Muscle layer of duodenum (tissue), 2 donors: Measurements from ENCODE around the gene GPC1.

Source experiments
- H3K27ac ChIP-seq: one replicate; pipeline ENCODE4 v1.7.0; 2013; ENCODE audit warnings: mild to moderate bottlenecking, low read length
- H3K27me3 ChIP-seq: one replicate; pipeline ENCODE4 v1.7.0; 2013; ENCODE audit warnings: low read depth, mild to moderate bottlenecking, control low read depth, low read length
- H3K36me3 ChIP-seq, 2 donors: one replicate each; pipeline ENCODE4 v1.7.0; 2013; ENCODE audit warnings: low read length in 2 of 2, control low read depth in 1 of 2, mild to moderate bottlenecking in 1 of 2; ENCODE audit not compliant: insufficient read depth in 2 of 2, control insufficient read depth in 1 of 2
- H3K4me1 ChIP-seq, 2 donors: one replicate each; pipeline ENCODE4 v1.7.0; 2013; ENCODE audit warnings: low read length in 2 of 2, mild to moderate bottlenecking in 2 of 2, control low read depth in 1 of 2, moderate library complexity in 1 of 2; ENCODE audit not compliant: insufficient read depth in 2 of 2, control insufficient read depth in 1 of 2
- H3K4me3 ChIP-seq, 2 donors: one replicate each; pipeline ENCODE4 v1.7.0; 2013; ENCODE audit warnings: low read length in 2 of 2, low read depth in 1 of 2, mild to moderate bottlenecking in 1 of 2
- H3K9me3 ChIP-seq, 2 donors: one replicate each; pipeline ENCODE4 v1.7.0; 2013; ENCODE audit warnings: low read length in 2 of 2, control low read depth in 1 of 2, mild to moderate bottlenecking in 1 of 2; ENCODE audit not compliant: control insufficient read depth in 1 of 2
- donor health status: healthy.

GPC1 gene

GRCh38 chr2:240463274-240463865 lies 27.9 kb downstream of the GPC1 start:
- no peaks in the 10 kb centered on the region for H3K4me1 ChIP-seq
- no peaks in the 10 kb centered on the region for H3K9me3 ChIP-seq
- H3K27ac ChIP-seq, result no peak overlapping the region
- peaks cover 7 to 25% of the 10 kb centered on the region in 2 donors for H3K36me3 ChIP-seq
- no peak overlapping the region for H3K4me3 ChIP-seq
- no peaks in the 10 kb centered on the region for H3K27me3 ChIP-seq

- H3K27ac ChIP-seq, result no peak overlapping the region
- H3K36me3 ChIP-seq, result peaks cover 7 to 25% of the 10 kb centered on the region in 2 donors
- no peak overlapping the region for H3K4me3 ChIP-seq
- no peaks in the 10 kb centered on the region for H3K4me1 ChIP-seq
- no peaks in the 10 kb centered on the region for H3K27me3 ChIP-seq
- H3K9me3 ChIP-seq, result no peaks in the 10 kb centered on the region
Measured at GRCh38 chr2:240463866-240464481, 28.5 kb downstream of the GPC1 start.

DNA sequence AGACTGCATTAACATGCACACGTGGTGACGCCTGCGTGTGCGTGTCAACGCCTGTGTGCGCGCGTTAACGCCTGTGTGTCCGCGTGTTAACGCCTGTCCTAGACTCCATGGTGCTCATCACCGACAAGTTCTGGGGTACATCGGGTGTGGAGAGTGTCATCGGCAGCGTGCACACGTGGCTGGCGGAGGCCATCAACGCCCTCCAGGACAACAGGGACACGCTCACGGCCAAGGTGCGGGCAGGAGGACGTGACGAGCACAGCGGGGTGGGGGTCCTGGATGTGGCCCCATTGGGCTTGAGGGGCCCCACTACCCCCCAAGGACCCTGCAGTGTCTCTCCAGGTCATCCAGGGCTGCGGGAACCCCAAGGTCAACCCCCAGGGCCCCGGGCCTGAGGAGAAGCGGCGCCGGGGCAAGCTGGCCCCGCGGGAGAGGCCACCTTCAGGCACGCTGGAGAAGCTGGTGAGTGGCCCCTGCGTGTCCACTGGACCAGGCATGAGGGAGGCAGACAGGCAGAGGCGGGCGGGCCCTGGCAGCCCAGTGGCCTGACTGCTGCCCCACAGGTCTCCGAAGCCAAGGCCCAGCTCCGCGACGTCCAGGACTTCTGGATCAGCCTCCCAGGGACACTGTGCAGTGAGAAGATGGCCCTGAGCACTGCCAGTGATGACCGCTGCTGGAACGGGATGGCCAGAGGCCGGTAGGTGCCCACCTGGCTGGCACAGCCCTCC lies 29.2 kb downstream of the GPC1 start:
- Histone ChIP-seq H3K4me3 (no peak overlapping the region), H3K27ac (no peak overlapping the region), H3K36me3 (peaks cover 7 to 25% of the 10 kb centered on the region in 2 donors), H3K27me3 (no peaks in the 10 kb centered on the region), H3K4me1 (no peaks in the 10 kb centered on the region), H3K9me3 (no peaks in the 10 kb centered on the region)

DNA sequence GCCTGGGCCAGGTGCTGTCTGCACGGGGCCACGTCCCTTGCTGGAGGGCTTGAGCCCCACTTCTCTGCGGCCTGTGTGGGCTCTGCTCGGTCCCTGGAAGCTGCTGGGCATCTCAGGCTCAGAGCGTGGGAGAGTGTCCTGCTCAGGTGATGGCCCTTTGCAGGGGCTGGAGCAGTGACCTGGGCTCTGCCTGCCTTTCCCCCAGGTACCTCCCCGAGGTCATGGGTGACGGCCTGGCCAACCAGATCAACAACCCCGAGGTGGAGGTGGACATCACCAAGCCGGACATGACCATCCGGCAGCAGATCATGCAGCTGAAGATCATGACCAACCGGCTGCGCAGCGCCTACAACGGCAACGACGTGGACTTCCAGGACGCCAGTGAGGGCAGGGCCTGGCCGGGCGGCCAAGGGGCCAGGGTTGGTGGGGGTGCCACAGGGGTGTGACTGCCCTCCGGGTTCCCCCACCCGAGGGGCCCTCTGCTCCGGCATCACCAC lies 29.9 kb downstream of the GPC1 start:
- Histone ChIP-seq H3K4me1 (no peaks in the 10 kb centered on the region), H3K9me3 (no peaks in the 10 kb centered on the region), H3K36me3 (peaks cover 7 to 25% of the 10 kb centered on the region in 2 donors), H3K4me3 (no peak overlapping the region), H3K27me3 (no peaks in the 10 kb centered on the region), H3K27ac (no peak overlapping the region)

DNA sequence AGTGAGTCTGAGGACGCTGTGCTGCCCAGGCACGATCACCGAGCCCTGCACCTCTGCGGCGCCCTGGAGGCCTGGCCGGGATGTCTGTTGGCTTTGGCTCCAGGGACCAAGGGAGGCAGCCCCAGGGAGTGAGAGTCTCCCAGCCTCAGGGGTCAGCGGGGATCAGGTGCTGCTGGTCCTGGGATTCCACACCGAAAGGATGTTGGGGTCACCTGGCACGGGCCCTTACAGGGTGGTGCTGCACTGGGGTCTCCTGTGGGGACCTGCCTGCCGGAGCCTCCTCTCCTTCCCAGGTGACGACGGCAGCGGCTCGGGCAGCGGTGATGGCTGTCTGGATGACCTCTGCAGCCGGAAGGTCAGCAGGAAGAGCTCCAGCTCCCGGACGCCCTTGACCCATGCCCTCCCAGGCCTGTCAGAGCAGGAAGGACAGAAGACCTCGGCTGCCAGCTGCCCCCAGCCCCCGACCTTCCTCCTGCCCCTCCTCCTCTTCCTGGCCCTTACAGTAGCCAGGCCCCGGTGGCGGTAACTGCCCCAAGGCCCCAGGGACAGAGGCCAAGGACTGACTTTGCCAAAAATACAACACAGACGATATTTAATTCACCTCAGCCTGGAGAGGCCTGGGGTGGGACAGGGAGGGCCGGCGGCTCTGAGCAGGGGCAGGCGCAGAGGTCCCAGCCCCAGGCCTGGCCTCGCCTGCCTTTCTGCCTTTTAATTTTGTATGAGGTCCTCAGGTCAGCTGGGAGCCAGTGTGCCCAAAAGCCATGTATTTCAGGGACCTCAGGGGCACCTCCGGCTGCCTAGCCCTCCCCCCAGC lies 30.5 kb downstream of the GPC1 start:
- H3K27me3 ChIP-seq, result no peaks in the 10 kb centered on the region
- H3K36me3 ChIP-seq, result peaks cover 7 to 25% of the 10 kb centered on the region in 2 donors
- H3K4me3 ChIP-seq, result no peak overlapping the region
- no peak overlapping the region for H3K27ac ChIP-seq
- H3K4me1 ChIP-seq, result no peaks in the 10 kb centered on the region
- H3K9me3 ChIP-seq, result no peaks in the 10 kb centered on the region

DNA sequence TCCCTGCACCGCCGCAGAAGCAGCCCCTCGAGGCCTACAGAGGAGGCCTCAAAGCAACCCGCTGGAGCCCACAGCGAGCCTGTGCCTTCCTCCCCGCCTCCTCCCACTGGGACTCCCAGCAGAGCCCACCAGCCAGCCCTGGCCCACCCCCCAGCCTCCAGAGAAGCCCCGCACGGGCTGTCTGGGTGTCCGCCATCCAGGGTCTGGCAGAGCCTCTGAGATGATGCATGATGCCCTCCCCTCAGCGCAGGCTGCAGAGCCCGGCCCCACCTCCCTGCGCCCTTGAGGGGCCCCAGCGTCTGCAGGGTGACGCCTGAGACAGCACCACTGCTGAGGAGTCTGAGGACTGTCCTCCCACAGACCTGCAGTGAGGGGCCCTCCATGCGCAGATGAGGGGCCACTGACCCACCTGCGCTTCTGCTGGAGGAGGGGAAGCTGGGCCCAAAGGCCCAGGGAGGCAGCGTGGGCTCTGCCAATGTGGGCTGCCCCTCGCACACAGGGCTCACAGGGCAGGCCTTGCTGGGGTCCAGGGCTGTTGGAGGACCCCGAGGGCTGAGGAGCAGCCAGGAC lies 31.2 kb downstream of the GPC1 start:
- no peak overlapping the region for H3K4me3 ChIP-seq
- no peaks in the 10 kb centered on the region for H3K27me3 ChIP-seq
- no peak overlapping the region for H3K27ac ChIP-seq
- H3K4me1 ChIP-seq, result no peaks in the 10 kb centered on the region
- no peaks in the 10 kb centered on the region for H3K9me3 ChIP-seq
- peaks cover 7 to 25% of the 10 kb centered on the region in 2 donors for H3K36me3 ChIP-seq

GRCh38 chr2:240467149-240467642 lies 31.7 kb downstream of the GPC1 start:
- H3K4me1 ChIP-seq, result no peaks in the 10 kb centered on the region
- no peak overlapping the region for H3K27ac ChIP-seq
- H3K27me3 ChIP-seq, result no peaks in the 10 kb centered on the region
- peaks cover 0 to under 1% of the 10 kb centered on the region in 2 donors for H3K9me3 ChIP-seq
- H3K4me3 ChIP-seq, result no peak overlapping the region
- peaks cover 7 to 25% of the 10 kb centered on the region in 2 donors for H3K36me3 ChIP-seq

DNA sequence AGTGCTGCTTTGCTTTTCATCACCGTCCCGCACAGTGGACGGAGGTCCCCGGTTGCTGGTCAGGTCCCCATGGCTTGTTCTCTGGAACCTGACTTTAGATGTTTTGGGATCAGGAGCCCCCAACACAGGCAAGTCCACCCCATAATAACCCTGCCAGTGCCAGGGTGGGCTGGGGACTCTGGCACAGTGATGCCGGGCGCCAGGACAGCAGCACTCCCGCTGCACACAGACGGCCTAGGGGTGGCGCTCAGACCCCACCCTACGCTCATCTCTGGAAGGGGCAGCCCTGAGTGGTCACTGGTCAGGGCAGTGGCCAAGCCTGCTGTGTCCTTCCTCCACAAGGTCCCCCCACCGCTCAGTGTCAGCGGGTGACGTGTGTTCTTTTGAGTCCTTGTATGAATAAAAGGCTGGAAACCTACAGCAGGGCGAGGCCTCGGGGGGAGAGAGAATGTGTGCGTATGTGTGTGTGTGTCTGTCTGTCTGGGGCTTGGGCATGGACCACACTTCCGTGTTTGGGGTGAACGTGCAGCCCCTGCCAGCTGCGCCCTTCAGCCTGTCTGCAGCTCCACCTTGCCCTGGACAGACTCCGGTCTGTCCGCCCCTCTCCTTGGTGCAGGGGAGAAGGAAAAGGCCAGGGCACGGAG lies 32.3 kb downstream of the GPC1 start:
- no peak overlapping the region for H3K27ac ChIP-seq
- H3K4me3 ChIP-seq, result no peak overlapping the region
- no peaks in the 10 kb centered on the region for H3K4me1 ChIP-seq
- H3K27me3 ChIP-seq, result no peaks in the 10 kb centered on the region
- H3K9me3 ChIP-seq, result peaks cover 0 to 7% of the 10 kb centered on the region in 2 donors
- H3K36me3 ChIP-seq, result peaks cover 7 to 25% of the 10 kb centered on the region in 2 donors

- Histone ChIP-seq H3K4me3 (no peak overlapping the region), H3K9me3 (peaks cover 0 to 12% of the 10 kb centered on the region in 2 donors), H3K4me1 (no peaks in the 10 kb centered on the region), H3K27ac (no peak overlapping the region), H3K36me3 (peaks cover 7 to 22% of the 10 kb centered on the region in 2 donors), H3K27me3 (no peaks in the 10 kb centered on the region)
Measured at GRCh38 chr2:240468303-240469238, 33.1 kb downstream of the GPC1 start.
